K562 (cell line): ENCODE measurements around the gene SPATS1. TPM values are rescaled to one million over a fixed set of nuclear protein-coding genes. Genes with fewer than 3 reads are reported as not detected.
A peak's percentile ranks its signal among the peaks of the same experiment; 100 is the strongest.

Experiments used
- ATAC-seq: fragments of 200-7000 bp; cut with Tn5 transposase; 3 replicates; pipeline ENCODE4 v1.9.1; 2020; ENCODE audit warnings: moderate library complexity
- BruUV-seq: library from RNA; stranded (reverse); fragments of 400-500 nt; replicated peaks from 2 replicates; lab custom pipeline; 2021; lab: Mats Ljungman, UMichigan
- CTCF ChIA-PET: fragments of 300-600 bp; formaldehyde crosslinking; extraction: SDS; loops from one replicate; lab custom pipeline; 2021; ENCODE audit warnings: low intra/inter-chr PET ratio; lab: Yijun Ruan, JAX
- POLR2A ChIA-PET: fragments of 300-600, 350-650 bp; sonication (Branson Sonifier 250); formaldehyde crosslinking; extraction: SDS; loops from one replicate; lab custom pipeline; 2021; ENCODE audit warnings: antibody characterized with exemption, inconsistent platforms; lab: Yijun Ruan, JAX
- DNase-seq, 4 experiments: peaks; one replicate each; pipeline versions ENCODE4 v3.0.0 to v3.0.0-alpha.2; 2011 to 2018; ENCODE audit warnings: low spot score in 3 of 4, mixed read lengths in 3 of 4; ENCODE audit errors: extremely low read depth in 1 of 4
- FAIRE-seq: peaks from 2 replicates; lab custom pipeline; 2011; peaks lifted over from hg19 to GRCh38; lab: Jason Lieb, UNC
- H2AFZ ChIP-seq: 2 replicates; pipeline ENCODE4 v1.6.0; 2011; ENCODE audit warnings: low read depth, low read length, control low read depth, inconsistent platforms
- H3K27ac ChIP-seq: fragments of 200-600 bp; 3 replicates; pipeline ENCODE4 v1.8.0; 2011; ENCODE audit warnings: low read depth, mild to moderate bottlenecking, control low read depth, inconsistent platforms, low read length, moderate library complexity, mixed read lengths; ENCODE audit errors: extremely low read depth
- H3K27me3 ChIP-seq, 2 experiments: fragments of 300-600 bp in 1 of 2; 2 replicates in 1 of 2; 3 replicates in 1 of 2; pipeline versions ENCODE4 v1.6.0 to v1.8.0; 2011; ENCODE audit warnings: inconsistent platforms in 2 of 2, low read length in 2 of 2, mild to moderate bottlenecking in 1 of 2, mixed read lengths in 1 of 2, moderate library complexity in 1 of 2; ENCODE audit not compliant: control insufficient read depth in 2 of 2, insufficient read depth in 2 of 2
- H3K36me3 ChIP-seq: fragments of 300-600 bp; 3 replicates; pipeline ENCODE4 v1.8.0; 2011; ENCODE audit warnings: mild to moderate bottlenecking, low read length, inconsistent platforms; ENCODE audit not compliant: control insufficient read depth, insufficient read depth
- H3K4me1 ChIP-seq, 2 experiments: fragments of 200-600 bp in 1 of 2; replicated peaks in 1 of 2; 2 replicates in 1 of 2; 3 replicates in 1 of 2; pipeline versions ENCODE4 v1.5.1 to v1.8.0; 2011; ENCODE audit warnings: inconsistent platforms in 2 of 2, low read length in 2 of 2, mild to moderate bottlenecking in 1 of 2, mixed read lengths in 1 of 2, moderate library complexity in 1 of 2; ENCODE audit not compliant: control insufficient read depth in 2 of 2, insufficient read depth in 2 of 2
- H3K4me2 ChIP-seq: 2 replicates; pipeline ENCODE4 v1.6.1; 2011; ENCODE audit warnings: low read length, control low read depth, inconsistent platforms, mixed read lengths; ENCODE audit not compliant: insufficient read depth
- H3K4me3 ChIP-seq: fragments of 200-600 bp; sonication (generic), shearing (Covaris generic); 2 replicates; pipeline ENCODE4 v1.5.1; 2016; ENCODE audit warnings: control low read depth, inconsistent platforms
- H3K79me2 ChIP-seq: fragments of 200-600 bp; 3 replicates; pipeline ENCODE4 v1.8.0; 2011; ENCODE audit warnings: low read length, inconsistent platforms; ENCODE audit not compliant: control insufficient read depth, insufficient read depth
- H3K9ac ChIP-seq, 2 experiments: 2 replicates each; pipeline versions ENCODE4 v1.6.0 to v1.6.1; 2011; ENCODE audit warnings: low read depth in 2 of 2, low read length in 2 of 2, control low read depth in 1 of 2, inconsistent platforms in 1 of 2, mild to moderate bottlenecking in 1 of 2, mixed read lengths in 1 of 2; ENCODE audit not compliant: insufficient read depth in 1 of 2
- H3K9me1 ChIP-seq: one replicate; pipeline ENCODE4 v1.6.0; 2011; ENCODE audit warnings: inconsistent platforms, mild to moderate bottlenecking, low read length, moderate library complexity; ENCODE audit not compliant: control insufficient read depth, insufficient read depth
- H3K9me3 ChIP-seq: replicated peaks from 2 replicates; pipeline ENCODE4 v1.5.1; 2011; ENCODE audit warnings: low read depth, low read length, inconsistent platforms; ENCODE audit not compliant: control insufficient read depth, insufficient read depth
- H4K20me1 ChIP-seq: replicated peaks from 2 replicates; pipeline ENCODE4 v1.6.1; 2011; ENCODE audit warnings: low read length, inconsistent platforms, mixed read lengths; ENCODE audit not compliant: control insufficient read depth, insufficient read depth
- GABPA ChIP-seq: fragments of 200-800 bp; sonication (Bioruptor generic); conservative IDR thresholded peaks from 2 replicates; pipeline ENCODE4 v1.6.1; 2016; ENCODE audit warnings: low read depth, missing genetic modification characterization, missing compliant biosample characterization
- HDAC6 ChIP-seq: IDR thresholded peaks from 2 replicates; pipeline ENCODE4 v1.6.1; 2012; ENCODE audit warnings: low read depth, mild to moderate bottlenecking, control low read depth, inconsistent platforms, low read length, moderate library complexity
- MCM3 ChIP-seq: fragments of 450-650 bp; IDR thresholded peaks from 2 replicates; pipeline ENCODE4 v1.6.1; 2016
- POLR2AphosphoS5 ChIP-seq: IDR thresholded peaks from 2 replicates; pipeline ENCODE4 v1.6.1; 2011; ENCODE audit warnings: mild to moderate bottlenecking, low read depth, low read length, moderate library complexity; ENCODE audit not compliant: control insufficient read depth, insufficient read depth
- RFX5 ChIP-seq: IDR thresholded peaks from 2 replicates; pipeline ENCODE4 v1.6.1; 2011; ENCODE audit warnings: low read depth, mild to moderate bottlenecking, improper control_type of control experiment, low read length
- ZNF551 ChIP-seq: fragments of 250-450 bp; sonication (Bioruptor Pico); IDR thresholded peaks from 2 replicates; pipeline ENCODE4 v1.5.0; 2021; ENCODE audit warnings: mild to moderate bottlenecking, moderate library complexity
- WGBS: fragments of 100-300 bp; shearing (Covaris generic); methylation state at CpG from one replicate; pipeline ENCODE4 v1.1.6; 2016; ENCODE audit warnings: low coverage, mixed read lengths; ENCODE audit not compliant: insufficient coverage; ENCODE audit errors: missing lambda C conversion rate; 5-methylcytosine and 5-hydroxymethylcytosine counted together
- in situ Hi-C: fragments of 300-500 bp; cut with MboI; formaldehyde crosslinking; loops from 4 replicates; pipeline ENCODE4 v1.15.0; 2018; ENCODE audit warnings: inconsistent platforms, mixed read lengths
- intact Hi-C: fragments of 100-400 bp; cut with micrococcal nuclease; formaldehyde crosslinking; loops from 2 replicates; pipeline ENCODE4 v1.14.2; 2022
- polyA plus RNA-seq, 8 experiments: library from polyadenylated mRNA; depleted of rRNA in 4 of 8; stranded (reverse) in 5 of 8; unstranded in 3 of 8; fragments of >200 nt; fragmentation: Nextera tagmentation in 2 of 8; fragmentation: Illumina TruSeq in 1 of 8; extraction: Ambion mirVana in 2 of 8; extraction: Trizol in 1 of 8; gene quantifications; 2 replicates each; pipeline versions ENCODE4 v1.2.1 to v1.2.3, GENCODE V29; 2011 to 2014; ENCODE audit warnings: inconsistent platforms in 1 of 8, missing spikeins in 1 of 8
- total RNA-seq, 7 experiments: library from RNA; depleted of rRNA in 6 of 7; stranded (reverse); fragments of >200 nt in 6 of 7; fragmentation: Illumina TruSeq in 2 of 7; extraction: Trizol in 2 of 7; gene quantifications; 2 replicates each; pipeline versions ENCODE4 v1.2.1 to v1.2.3, GENCODE V29; 2011 to 2021; ENCODE audit warnings: low replicate concordance in 1 of 7
- TF ChIP-seq, protein P1 (sequence below): fragments of 450-650 bp; IDR thresholded peaks from 2 replicates; pipeline ENCODE4 v1.6.1; 2017; ENCODE audit warnings: antibody characterized with exemption, mild to moderate bottlenecking
- TF ChIP-seq, protein P2 (sequence below): sonication (generic); IDR thresholded peaks from 2 replicates; pipeline ENCODE4 v1.6.1; 2016
- TF ChIP-seq, protein P3 (sequence below), 2 experiments: IDR thresholded peaks; 2 replicates each; pipeline ENCODE4 v1.6.1; 2012; ENCODE audit warnings: improper control_type of control experiment in 2 of 2, low read depth in 2 of 2, low read length in 2 of 2, borderline replicate concordance in 1 of 2
- TF ChIP-seq, protein P4 (sequence below), 2 experiments: IDR thresholded peaks in 1 of 2; conservative IDR thresholded peaks in 1 of 2; 2 replicates each; pipeline ENCODE4 v1.6.1; 2016; ENCODE audit warnings: low read depth in 2 of 2, mild to moderate bottlenecking in 1 of 2, missing compliant biosample characterization in 1 of 2, missing genetic modification characterization in 1 of 2, moderate library complexity in 1 of 2

The SPATS1 gene
- total and polyA plus RNA-seq, 9 of the 15 experiments (the other 6 are each of a cell fraction or from before 2014, with no cell fraction given), result not detected

DNA sequence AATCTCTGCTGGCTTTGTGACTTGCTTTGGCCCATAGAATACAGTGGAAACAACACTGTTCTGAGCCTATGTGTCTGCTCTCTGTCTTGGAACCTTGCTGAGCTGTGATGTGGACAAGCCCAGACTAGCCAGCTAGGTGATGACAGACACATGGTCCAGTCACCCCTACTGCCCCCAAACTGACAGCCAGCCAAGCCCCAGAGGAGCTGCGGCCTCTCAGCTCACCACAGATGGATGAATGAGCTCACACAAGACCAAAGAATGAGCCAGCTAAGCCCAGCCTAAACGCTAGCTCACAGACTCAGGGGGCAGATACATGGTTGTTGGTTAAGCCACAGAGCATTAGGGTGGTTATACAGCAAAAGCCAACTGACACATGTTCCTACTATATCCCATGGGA, 33.4 kb upstream of the SPATS1 start:
- intact Hi-C loops (no loop called here), in situ Hi-C loops (no loop called here)
- FAIRE-seq (no peak), DNase-seq (no peak), ATAC-seq (no peak)
- CTCF ChIA-PET, result no interaction called here
- H3K9me1 ChIP-seq, result no peaks in the 10 kb centered on the region
- peaks cover 8 to 20% of the 10 kb centered on the region in 2 experiments; a peak in 3 of 5 replicates for H3K4me1 ChIP-seq
- no peak overlapping the region for H3K9ac ChIP-seq
- H3K4me3 ChIP-seq, result no peak overlapping the region
- no peak overlapping the region for H2AFZ ChIP-seq
- H3K4me2 ChIP-seq, result no peak overlapping the region
- H4K20me1 ChIP-seq, result no peaks in the 10 kb centered on the region; the same call in 1 of the 2 replicates
- H3K27me3 ChIP-seq, result no peaks in the 10 kb centered on the region
- H3K79me2 ChIP-seq, result peaks cover 15% of the 10 kb centered on the region
- peaks cover 74% of the 10 kb centered on the region for H3K36me3 ChIP-seq
- no TSS peak for BruUV-seq
- WGBS, result 90% methylated on average over 2 of the region's 2 CpGs
- H3K9me3 ChIP-seq, result no peaks in the 10 kb centered on the region
- H3K27ac ChIP-seq, result no peak overlapping the region
- POLR2A ChIA-PET, result interaction anchor here (0.5 to 11.9 kb wide), 6 partner anchors 8 to 248 kb away, joined by 3 to 116 read pairs (median 4); no protein-coding TSS in a partner anchor
- TF ChIP-seq RFX5 (no peak), POLR2AphosphoS5 (0 out of 2 replicates have a peak, but pooled peaks have one; percentile 4), MCM3 (no peak), HDAC6 (no peak), GABPA (tag) (no peak), ZNF551 (CRISPR knock-in tag) (no peak)
- TF ChIP-seq, protein P1, sequence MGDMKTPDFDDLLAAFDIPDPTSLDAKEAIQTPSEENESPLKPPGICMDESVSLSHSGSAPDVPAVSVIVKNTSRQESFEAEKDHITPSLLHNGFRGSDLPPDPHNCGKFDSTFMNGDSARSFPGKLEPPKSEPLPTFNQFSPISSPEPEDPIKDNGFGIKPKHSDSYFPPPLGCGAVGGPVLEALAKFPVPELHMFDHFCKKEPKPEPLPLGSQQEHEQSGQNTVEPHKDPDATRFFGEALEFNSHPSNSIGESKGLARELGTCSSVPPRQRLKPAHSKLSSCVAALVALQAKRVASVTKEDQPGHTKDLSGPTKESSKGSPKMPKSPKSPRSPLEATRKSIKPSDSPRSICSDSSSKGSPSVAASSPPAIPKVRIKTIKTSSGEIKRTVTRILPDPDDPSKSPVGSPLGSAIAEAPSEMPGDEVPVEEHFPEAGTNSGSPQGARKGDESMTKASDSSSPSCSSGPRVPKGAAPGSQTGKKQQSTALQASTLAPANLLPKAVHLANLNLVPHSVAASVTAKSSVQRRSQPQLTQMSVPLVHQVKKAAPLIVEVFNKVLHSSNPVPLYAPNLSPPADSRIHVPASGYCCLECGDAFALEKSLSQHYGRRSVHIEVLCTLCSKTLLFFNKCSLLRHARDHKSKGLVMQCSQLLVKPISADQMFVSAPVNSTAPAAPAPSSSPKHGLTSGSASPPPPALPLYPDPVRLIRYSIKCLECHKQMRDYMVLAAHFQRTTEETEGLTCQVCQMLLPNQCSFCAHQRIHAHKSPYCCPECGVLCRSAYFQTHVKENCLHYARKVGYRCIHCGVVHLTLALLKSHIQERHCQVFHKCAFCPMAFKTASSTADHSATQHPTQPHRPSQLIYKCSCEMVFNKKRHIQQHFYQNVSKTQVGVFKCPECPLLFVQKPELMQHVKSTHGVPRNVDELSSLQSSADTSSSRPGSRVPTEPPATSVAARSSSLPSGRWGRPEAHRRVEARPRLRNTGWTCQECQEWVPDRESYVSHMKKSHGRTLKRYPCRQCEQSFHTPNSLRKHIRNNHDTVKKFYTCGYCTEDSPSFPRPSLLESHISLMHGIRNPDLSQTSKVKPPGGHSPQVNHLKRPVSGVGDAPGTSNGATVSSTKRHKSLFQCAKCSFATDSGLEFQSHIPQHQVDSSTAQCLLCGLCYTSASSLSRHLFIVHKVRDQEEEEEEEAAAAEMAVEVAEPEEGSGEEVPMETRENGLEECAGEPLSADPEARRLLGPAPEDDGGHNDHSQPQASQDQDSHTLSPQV, result no peak
- TF ChIP-seq, protein P2, sequence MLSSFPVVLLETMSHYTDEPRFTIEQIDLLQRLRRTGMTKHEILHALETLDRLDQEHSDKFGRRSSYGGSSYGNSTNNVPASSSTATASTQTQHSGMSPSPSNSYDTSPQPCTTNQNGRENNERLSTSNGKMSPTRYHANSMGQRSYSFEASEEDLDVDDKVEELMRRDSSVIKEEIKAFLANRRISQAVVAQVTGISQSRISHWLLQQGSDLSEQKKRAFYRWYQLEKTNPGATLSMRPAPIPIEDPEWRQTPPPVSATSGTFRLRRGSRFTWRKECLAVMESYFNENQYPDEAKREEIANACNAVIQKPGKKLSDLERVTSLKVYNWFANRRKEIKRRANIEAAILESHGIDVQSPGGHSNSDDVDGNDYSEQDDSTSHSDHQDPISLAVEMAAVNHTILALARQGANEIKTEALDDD, result no peak
- TF ChIP-seq, protein P3, sequence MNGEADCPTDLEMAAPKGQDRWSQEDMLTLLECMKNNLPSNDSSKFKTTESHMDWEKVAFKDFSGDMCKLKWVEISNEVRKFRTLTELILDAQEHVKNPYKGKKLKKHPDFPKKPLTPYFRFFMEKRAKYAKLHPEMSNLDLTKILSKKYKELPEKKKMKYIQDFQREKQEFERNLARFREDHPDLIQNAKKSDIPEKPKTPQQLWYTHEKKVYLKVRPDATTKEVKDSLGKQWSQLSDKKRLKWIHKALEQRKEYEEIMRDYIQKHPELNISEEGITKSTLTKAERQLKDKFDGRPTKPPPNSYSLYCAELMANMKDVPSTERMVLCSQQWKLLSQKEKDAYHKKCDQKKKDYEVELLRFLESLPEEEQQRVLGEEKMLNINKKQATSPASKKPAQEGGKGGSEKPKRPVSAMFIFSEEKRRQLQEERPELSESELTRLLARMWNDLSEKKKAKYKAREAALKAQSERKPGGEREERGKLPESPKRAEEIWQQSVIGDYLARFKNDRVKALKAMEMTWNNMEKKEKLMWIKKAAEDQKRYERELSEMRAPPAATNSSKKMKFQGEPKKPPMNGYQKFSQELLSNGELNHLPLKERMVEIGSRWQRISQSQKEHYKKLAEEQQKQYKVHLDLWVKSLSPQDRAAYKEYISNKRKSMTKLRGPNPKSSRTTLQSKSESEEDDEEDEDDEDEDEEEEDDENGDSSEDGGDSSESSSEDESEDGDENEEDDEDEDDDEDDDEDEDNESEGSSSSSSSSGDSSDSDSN (IDR thresholded peaks at IDR 0.05; ENCODE audit: borderline replicate concordance in 1 of 2, low read depth in 2 of 2, low read length in 2 of 2), result no peak
- TF ChIP-seq, protein P4, sequence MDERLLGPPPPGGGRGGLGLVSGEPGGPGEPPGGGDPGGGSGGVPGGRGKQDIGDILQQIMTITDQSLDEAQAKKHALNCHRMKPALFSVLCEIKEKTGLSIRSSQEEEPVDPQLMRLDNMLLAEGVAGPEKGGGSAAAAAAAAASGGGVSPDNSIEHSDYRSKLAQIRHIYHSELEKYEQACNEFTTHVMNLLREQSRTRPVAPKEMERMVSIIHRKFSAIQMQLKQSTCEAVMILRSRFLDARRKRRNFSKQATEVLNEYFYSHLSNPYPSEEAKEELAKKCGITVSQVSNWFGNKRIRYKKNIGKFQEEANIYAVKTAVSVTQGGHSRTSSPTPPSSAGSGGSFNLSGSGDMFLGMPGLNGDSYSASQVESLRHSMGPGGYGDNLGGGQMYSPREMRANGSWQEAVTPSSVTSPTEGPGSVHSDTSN (CRISPR knock-in tag; IDR thresholded peaks at IDR 0.05; ENCODE audit: low read depth), result no peak
- TF ChIP-seq, protein P4 (tag; conservative IDR thresholded peaks at IDR 0.05; ENCODE audit: low read depth), result 0 out of 2 replicates have a peak, but pooled peaks have one; percentile 40
